Peyer's patch (tissue), 4 donors: ENCODE measurements around the gene ANKS4B.

Experiments
- POLR2A ChIP-seq, 2 donors: fragments of 450-650 bp; IDR thresholded peaks; one replicate each; pipeline ENCODE4 v1.5.1; 2017; ENCODE audit warnings: antibody characterized with exemption in 2 of 2, mild to moderate bottlenecking in 2 of 2, moderate library complexity in 2 of 2
- TF ChIP-seq, protein P1 (sequence below), 6 experiments: fragments of 450-650 bp in 4 of 6; fragments of 200-600 bp in 2 of 6; sonication (generic) in 1 of 6; IDR thresholded peaks; one replicate each; pipeline ENCODE4 v1.5.1; 2017 to 2019; ENCODE audit warnings: antibody characterized with exemption in 6 of 6, mild to moderate bottlenecking in 3 of 6, moderate library complexity in 1 of 6

DNA sequence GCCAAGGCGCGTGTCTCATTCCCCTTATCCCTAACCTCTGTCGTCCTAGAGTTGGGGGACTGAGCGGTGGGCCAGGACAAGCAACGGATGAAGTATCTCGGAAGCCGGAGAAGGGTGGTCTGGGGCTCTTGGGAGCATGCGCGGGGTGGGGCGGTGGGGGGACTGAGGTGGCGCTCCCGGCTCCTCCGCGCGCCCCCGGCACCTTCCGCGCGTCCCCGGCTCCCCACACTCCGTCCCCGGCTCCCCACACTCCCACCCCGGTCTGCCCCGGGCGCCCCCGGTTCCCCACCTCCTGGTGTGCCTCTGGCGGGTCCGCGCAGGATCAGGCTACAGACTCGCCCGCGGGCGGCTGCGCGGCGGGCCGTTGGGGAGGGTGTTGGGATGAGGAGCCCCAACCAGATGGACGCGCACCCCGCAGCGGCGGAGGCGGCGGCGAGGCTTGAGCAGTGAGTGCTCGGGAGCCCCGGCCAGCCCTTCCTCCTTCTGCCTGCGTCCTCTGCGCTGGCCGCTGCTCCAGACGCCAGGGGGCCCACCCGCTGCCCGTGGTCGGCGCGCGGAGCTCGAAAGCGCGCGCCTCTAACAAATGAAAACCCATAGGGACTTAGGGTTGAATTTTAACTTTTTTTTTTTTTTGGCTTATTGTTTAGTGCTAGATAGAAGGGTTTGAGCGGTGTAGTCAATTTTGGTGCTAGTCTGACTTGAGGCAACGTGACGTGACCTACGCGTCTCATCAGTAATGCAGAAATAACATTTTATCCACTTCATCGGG, 50.2 kb downstream of the ANKS4B start:
- TF ChIP-seq, protein P1, sequence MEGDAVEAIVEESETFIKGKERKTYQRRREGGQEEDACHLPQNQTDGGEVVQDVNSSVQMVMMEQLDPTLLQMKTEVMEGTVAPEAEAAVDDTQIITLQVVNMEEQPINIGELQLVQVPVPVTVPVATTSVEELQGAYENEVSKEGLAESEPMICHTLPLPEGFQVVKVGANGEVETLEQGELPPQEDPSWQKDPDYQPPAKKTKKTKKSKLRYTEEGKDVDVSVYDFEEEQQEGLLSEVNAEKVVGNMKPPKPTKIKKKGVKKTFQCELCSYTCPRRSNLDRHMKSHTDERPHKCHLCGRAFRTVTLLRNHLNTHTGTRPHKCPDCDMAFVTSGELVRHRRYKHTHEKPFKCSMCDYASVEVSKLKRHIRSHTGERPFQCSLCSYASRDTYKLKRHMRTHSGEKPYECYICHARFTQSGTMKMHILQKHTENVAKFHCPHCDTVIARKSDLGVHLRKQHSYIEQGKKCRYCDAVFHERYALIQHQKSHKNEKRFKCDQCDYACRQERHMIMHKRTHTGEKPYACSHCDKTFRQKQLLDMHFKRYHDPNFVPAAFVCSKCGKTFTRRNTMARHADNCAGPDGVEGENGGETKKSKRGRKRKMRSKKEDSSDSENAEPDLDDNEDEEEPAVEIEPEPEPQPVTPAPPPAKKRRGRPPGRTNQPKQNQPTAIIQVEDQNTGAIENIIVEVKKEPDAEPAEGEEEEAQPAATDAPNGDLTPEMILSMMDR (IDR thresholded peaks at IDR 0.05), result peak in 4 of 6 experiments; percentile 32 to 43 (median 34)
- no peak for TF ChIP-seq POLR2A (IDR thresholded peaks at IDR 0.05)
